HG03432 (cell line): Measurements from ENCODE around the gene MAP7D2.
"Not testable (repeated sequence)": the region's sequence is repeated elsewhere in the genome, so short reads cannot be mapped to it uniquely, and the experiment has no call there.

ENCODE experiments used
- ATAC-seq: cut with Tn5 transposase; IDR thresholded peaks from one replicate; pipeline ENCODE4 v1.9.1; 2021; ENCODE audit warnings: mild to moderate bottlenecking, moderate library complexity; ENCODE audit not compliant: unreplicated experiment

Gene MAP7D2

DNA sequence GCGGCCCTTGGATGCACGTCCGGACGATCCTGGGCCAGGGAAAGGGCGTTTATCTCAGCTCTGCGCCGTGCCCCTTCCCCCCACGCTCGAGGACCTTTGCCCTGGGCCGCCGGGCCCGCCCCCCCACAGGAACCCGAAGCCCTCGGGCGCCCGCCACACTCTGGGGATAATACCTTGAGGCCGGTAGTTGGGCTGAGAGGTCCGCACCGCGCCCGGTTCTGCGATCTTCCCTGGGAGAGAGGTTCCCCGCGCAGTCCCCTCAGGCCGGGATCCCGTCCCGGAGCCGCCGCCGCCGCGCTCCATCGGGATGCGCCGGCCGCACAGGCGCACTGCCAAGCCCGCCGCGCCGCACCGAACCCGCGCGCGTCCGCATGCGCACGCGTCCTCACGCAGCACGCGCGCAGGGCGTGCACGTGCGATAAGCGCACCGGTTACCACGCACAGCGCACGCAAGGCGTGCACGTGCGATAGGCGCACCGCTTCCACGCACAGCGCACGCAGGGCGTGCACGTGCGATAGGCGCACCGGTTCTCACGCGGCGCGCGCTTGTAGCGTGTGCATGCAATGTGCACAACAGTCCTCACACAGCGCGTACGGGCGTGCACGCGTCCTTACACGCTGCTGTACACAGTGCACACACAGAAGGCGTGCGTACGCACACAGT, at the start of gene MAP7D2:
MAP7D2 (minus strand) TSS at position 331 of the 664 bp plus-strand sequence; CDS start at position 303, 28 bp downstream.
- no peak for ATAC-seq

DNA sequence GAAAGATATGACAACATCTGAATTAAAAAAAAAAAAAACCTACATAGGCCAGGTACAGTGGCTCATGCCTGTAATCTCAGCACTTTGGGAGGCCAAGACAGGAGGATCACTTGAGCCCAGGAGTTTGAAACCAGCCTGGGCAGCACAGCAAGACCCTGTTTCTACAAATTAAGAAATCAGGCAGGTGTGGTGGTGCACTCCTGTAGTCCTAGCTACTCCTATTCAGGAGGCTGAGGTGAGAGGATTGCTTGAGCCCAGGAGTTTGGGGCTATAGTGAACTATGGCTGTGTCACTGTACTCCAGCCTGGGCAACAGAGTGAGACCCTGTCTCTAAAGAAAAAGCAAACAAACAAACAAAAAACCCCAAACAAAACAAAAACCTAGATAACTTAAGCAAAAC, 45.8 kb upstream of the MAP7D2 start:
- not testable (repeated sequence) for ATAC-seq

DNA sequence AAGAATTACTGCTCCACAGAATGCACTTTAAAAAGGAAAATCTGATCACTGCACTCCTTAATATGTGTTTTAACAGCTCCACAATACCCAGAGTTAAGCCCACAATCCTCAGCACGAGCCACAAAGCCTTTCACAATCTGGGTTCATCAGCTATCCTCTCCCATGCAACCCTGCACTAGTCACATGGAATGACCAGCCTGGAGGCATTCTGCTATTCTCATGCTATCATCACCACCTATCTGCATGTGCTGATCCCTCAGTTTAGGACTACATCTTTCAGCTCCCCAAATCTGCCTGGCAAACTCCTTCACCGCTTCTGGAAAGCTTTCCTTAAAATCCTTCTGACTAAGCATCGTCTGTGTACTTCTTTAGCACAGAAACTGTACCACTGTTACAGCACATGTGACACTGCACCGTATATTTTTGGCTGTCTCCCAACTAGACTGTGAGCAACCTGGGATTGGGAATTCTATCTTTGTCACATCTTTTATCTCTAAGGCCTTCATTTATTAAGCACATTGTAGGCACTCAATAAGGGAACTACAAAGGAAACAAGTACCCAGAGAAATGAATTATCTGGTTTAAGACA, 43.2 kb upstream of the MAP7D2 start:
- no peak for ATAC-seq

DNA sequence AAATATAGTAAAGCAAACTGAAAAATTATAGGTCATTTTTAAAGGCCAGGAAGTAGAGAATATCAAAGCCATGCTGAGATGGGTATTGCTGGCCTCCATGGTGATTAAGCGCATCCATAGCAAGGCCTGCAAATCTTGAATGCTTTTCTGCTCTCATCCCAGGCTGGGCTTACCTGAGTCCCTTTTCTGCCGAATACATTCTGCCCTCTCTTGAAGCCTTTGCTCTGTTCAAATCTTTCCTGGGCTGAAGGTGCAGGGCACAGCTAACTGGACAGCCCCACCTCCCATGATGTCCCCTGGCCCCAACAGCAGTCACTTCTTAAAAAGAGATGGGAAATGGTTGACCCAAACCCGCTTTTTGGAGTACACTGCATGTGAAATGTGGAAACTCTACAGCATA, 35.0 kb upstream of the MAP7D2 start:
- no peak for ATAC-seq

DNA sequence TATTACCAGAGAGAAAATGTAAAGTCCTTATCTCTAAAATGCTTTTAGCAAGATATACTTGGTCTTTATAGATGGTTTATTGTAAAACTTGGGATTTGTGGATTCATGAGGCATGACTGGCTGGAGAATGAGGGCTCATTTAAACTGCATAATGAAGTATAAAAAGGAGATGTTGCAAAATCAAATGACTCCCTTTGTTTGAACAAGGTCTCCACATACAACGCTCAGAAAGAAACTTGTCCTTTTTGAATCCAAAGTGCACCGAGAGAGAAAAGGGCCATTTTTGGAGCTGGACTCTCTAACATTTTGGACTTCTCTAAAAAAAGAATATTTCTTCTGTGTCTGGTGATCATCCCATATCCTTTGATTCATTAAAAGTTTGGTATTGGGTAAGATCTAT, 32.6 kb upstream of the MAP7D2 start:
- no peak for ATAC-seq

DNA sequence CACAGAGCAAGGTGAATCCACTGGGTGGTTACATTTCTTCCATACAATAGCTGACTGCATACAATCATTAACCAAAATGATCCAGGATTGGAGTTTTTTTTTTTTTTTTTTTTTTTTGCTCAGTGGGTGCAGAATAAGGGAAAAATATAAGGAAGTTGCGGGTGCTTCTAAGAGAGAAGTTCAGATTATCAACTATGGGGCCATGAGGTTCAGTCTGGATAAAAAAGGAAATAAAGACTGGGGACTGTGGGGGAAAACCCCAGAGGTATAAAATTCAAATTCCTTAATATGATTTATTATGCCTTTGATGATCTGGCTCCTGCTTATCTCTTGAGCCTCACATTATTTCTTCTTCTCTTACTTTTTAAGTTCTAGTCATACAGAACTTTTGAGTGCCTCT, 30.9 kb upstream of the MAP7D2 start:
- ATAC-seq: no peak

DNA sequence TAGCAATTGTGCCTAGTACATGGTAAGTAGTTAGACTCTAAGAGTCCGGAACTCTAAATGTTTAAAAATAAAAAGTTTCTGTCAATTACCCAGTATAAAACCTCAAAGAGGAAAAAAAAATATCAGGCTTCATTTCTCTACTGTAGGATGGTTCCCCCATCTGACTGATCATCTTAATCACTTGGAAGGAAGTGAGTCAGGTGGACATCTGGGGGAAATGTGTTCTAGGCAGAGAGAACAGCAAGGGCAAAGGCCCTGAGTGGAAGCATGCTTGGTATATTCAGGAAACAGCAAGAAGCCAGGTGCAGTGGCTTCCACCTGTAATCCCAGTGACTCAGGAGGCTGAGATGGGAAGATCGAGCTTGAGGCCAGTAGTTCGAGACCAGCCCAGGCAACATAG, 27.8 kb upstream of the MAP7D2 start:
- ATAC-seq: no peak

DNA sequence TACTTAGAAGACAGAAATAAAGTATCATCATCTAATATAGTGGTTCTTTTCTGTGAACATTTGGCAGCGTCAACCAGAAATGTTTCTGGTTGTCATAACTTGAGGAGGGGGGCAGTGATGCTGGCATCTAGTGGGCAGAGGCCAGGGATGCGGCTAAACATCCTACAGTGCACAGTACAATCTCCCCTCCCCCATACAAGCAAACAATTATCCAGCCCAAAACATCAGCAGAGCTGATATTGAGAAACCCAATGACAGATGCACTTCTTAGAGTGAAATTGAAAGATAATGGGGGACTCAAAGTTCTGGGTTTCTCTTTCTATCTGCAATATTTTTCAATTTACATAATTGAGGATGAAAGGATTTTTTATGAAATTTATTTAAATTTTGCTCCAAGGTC, 26.9 kb upstream of the MAP7D2 start:
- no peak for ATAC-seq

DNA sequence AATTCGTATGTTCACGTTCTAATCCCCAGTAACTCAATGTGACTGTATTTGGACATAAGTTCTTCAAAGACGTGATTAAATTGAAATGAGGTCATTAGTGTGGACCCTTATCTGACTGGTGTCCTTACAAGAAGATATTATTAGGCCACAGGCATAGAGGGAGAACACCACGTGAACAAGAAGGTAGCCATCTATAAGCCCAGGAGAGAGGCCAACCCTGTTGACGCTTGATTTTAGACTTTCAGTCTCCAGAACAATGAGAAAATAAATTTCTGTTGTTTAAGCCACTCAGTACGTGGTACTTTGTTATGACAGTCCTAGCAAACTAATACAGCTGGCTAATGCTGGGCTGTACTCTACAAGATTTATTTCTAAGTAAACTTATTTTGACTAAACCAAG, 26.4 kb upstream of the MAP7D2 start:
- no peak for ATAC-seq

DNA sequence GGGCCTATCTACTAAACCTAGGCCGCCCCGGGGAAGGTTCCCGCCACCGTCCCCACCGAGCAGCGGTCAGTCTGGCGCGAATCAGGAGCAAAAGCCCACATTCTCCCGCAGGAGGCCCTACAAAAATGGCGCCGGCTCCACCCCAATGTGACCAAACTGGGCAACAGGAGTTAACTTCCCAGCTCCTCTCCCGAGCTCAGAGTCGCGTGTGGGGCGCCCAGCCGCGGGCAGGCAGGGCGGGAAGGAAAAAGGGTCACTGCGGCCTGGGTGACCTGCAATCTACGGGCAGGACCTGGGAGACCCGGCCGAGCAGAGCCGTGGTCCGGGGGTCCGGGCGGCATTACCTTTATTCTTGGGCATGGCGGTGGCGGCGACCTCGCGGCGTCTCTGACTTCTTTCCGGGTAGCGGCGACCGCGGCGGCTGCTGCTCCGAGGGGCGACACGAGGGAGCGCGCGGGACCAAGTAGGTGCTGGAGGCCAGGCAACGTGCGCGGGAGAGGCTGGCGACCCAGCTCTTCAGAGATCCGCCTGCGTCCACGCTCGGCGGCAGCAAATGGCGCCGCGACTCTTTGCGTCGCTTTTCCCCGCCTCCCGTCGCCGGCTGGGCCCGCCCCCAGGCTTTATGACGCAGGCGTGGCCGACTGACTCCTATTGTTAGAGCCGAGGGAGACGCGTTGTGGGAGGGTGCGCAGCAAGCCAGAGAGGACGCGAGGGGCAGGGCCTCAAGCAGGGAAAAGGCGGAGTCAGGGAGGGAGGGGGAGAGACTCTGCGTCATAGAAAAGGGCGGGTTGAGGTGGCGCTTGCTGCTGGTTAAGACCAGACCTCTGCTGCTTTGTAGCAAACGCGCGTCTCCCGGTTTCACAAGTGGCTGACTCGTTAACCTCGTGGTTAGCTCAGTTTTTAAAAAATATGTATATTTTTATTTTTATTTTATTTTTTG, 24.8 kb upstream of the MAP7D2 start, which contains the start of gene EIF1AX:
EIF1AX (minus strand) TSS at position 558 of the 940 bp plus-strand sequence; CDS start at position 360, 198 bp downstream.
- ATAC-seq: peak; percentile 99

DNA sequence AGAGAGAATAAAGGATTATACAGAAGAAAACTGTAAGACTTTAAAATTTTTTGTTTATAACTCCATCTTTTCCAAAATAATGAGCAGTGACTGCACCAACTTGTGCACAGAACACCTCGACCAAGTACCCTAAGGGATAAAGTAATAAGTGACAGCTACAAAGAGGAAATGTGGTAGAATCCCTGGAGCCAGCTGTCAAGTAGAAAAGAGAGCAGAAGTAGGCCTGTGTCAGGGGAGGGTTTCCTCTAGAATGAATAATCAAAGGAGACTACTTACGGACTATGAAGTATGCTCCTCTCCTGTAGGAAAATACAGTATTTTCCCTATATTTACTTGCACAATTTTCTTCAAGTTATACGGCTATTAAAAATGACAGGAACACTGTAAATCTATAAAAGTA, 23.7 kb upstream of the MAP7D2 start:
- ATAC-seq: no peak

DNA sequence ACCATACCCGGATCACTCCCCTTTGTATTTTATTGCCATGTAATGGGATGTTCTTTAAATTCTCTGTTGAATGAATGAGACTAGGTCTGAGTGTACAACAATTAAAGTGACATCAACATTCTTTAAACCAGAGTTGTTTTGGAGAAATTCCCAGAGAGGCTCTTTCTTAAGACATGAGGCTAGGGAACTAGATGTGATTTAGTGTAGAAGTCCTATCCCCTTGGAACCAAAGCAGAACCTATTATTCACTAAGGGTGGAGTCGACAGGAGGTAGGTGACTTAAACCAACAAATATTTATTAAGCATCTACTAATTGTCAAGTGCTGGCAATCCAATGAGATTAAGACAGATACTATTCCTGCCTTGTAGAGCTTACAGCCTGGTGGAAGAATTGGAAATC, 23.3 kb upstream of the MAP7D2 start:
- no peak for ATAC-seq

DNA sequence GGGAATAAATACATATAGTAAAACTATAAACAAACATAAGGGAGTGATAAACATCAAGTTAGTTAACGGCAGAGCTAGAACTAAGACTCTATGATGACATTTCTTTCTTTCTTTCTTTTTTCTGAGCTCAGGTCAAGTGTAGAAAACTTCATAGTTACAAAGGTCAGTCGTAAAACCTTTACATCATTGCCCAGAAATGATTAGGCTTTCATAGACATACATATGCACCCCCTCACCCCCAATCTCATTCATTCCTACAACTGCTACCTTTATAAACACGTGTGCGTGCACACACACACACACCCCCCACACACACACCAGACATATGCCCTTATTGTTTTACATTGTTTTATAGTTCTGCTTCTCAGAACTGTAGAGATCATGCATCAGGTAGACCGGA, 19.2 kb upstream of the MAP7D2 start:
- ATAC-seq: no peak

DNA sequence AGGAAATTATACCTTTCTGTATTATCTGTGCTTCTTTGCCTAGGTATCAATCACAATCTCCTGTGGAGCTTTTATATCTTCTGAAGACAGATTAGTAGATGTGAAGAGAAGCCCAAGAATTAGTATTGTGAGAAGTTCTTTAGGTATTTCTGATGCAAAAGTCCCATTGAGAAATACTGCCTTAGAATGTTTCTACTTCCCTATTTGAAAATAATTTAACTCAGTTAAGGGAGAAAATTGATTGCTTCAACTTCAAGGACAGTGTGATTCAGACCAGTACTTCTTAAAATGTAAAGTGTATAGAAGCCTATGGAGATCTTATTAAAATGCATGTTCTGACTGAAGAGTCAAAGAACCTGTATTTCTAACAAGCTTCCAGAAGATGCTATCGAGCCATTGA, 16.0 kb upstream of the MAP7D2 start:
- ATAC-seq: no peak

DNA sequence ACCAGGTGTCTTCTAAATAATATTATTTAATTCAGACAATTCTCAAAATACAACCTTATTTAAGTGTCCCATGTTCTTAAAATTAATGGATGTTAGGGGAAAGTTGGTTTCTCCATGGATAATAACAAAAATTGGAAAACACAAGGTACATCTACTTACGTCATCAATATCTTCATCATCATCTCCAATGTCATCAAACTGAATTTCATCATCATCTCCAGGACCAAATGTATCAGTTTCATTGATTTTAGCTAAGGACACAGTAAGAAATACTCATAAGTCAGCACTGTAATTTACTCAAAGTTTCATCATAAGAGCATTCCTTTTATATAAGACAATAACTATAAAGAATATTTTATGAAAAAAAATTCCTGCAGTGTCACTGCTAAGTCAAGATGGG, 13.7 kb upstream of the MAP7D2 start:
- no peak for ATAC-seq

DNA sequence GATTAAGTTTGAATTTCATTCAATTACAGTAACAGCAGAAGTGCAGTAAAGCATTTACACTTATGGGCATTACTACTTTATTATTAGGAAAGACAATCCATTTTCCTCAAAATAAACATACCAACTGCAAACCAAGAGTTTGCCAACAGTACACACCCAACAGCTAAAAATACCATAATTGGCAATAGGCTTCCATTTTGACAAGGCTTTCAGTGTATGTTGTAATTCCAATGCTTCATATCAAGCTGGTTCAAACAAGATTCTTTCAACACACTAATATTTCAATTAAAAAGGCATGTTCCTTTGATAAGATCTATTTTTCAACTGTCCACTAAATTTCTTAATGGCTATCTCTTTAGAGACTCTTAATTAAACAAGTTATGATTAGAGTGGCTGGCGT, 12.8 kb upstream of the MAP7D2 start:
- ATAC-seq: no peak

DNA sequence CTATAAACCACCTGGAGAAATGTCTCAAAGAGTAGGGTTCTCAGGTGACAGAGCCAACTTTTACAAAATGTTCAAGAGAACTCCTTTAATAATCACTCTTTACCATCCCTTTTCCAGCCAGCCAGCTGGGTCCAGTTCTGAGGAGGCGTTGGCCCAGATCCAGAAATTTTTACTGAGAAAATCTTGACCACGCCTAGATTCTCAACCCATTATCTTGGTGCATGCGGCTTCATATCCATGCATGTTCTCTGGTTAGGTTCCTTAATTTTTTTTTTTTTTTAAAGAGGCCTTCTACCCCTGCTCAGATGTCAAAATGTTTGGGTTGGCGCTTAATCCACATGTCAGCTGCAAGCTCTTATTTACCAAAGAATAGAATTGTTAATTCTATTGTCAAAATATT, 12.0 kb upstream of the MAP7D2 start:
- no peak for ATAC-seq

DNA sequence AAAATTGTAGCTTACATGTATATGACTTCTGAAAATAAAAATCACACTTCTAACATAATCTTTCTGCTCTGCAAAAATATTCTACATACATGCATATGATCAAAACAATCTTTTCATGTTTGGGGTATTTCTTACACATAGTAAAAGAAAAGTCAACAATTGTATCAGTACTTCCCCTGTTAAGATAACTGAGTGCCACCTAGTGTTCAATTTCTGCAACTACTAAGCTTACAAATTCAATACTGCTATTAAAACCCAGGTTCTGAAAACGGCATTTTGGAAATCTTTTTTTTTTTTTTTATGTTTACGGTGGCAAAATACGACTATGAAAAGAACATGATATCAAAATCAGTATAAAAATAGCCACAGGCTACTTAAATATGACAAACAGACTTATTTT, 10.7 kb upstream of the MAP7D2 start:
- ATAC-seq: peak; percentile 52

DNA sequence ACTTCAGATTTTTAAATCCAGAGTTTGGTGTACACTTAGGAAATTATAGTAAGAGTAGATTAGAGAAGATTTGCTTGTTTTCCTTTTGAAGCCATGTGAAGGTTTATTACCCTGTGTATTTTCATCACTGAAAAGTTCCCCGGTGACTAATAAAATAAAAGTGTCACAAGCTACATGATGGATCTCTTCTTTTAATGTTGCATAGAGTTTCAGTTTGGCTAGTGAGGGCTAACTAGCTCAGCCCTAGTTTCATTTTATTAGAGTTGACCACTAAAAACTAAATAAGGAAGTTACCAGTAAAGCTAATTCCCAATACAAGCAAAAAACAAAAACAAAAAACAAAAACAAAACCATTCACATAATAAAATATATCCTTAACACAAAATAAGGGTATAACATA, 10.1 kb upstream of the MAP7D2 start:
- ATAC-seq: peak; percentile 74

DNA sequence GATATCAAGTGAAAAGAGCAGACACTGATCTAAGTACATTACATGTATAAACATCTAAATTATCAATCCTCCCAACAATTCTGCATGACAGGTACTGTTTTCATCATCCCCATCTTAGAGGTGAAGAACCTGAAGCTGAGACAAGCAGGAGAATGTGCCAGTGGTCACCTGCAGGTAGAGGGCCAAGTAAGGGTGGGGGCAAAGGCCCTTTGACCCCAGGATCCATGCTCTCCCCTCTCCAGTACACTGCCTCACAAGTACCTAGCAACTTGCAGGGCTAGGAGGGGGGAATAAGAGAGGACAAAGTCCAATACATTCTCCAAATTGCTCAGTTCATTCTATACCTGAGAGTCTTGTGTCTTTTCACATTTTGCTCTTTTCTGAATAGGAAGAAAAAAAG, 8.3 kb upstream of the MAP7D2 start:
- no peak for ATAC-seq

DNA sequence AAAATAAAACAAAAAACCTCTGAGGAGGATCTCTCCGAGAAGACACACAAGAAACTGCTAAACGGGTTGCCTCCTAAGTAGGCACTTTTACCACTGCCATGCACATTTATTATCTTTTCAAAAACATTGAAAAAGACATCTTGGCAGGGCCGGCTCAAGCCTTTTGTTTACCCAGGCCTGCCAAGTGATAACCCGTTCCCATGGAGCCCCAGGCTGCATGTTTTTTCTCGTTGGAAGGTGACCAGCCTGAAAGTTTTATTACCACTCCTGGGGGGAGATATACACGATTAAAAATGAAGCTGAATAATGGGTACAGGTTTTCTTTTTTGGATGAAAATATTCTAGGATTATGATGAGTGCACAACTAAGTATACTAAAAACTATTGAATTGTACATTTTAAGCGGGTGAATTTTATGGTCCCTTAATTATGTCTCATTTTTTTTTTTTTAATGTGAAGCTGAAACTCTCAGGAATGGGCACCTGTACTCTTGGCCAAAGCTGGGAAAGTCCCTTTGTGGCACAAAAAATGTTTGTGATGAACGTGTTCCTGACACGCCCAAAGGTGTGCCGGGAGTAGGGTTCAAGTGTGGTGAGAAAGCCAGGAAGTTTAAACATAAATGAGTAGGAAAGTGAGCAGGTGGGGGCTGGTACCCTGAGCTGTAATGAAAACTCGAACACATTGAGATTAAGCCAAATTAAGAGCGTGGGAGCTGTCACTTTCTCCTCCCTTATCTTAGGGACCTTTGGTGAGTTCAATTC, 1.5 kb upstream of the MAP7D2 start:
- no peak for ATAC-seq
